NOMO-1 treated with dmso at 0.1 percent for 144 hours (cell line): ENCODE data around the gene OOSP3.
"Not testable (repeated sequence)": the region's sequence is repeated elsewhere in the genome, so short reads cannot be mapped to it uniquely, and the experiment has no call there.

Experiments used
- DNase-seq: peaks from one replicate; lab custom pipeline; 2025; ENCODE audit not compliant: unreplicated experiment; lab: John Stamatoyannopoulos, UW

Gene OOSP3, protein sequence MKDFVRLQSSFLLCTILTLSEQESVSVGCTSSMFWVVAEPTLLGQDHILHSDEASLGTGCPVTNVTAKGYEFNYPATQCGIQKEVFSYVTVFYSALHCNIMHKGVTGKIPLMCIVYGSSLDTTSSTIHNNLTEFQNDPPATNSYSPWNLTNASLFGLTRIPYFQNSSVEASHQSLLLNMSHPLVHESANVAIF

GRCh38 chr11:59878575-59878974, at the start of gene OOSP3:
Gene OOSP3 (plus strand): TSS chr11:59878782. CDS start chr11:59878809, 27 bp downstream.
- no peak for DNase-seq

DNA sequence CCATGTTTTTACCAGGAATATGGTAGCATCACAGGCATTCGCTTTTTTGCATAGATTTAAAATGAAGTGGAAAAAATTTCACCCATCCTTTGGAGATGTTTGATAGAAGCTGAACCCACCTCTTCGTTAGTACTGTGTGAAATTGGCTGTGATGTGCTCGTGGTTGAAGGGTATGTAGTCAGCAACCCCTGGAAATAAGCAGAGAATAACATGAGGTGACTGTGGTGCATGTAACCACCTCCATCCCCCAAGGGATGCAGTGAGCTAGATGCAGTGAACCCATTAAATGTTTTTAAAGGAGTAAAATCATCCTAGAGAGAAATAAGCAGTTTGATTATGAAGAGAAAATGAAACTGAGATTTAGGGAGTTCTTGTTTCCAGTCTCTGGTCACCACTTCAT, 49.2 kb upstream of the OOSP3 start:
- no peak for DNase-seq

DNA sequence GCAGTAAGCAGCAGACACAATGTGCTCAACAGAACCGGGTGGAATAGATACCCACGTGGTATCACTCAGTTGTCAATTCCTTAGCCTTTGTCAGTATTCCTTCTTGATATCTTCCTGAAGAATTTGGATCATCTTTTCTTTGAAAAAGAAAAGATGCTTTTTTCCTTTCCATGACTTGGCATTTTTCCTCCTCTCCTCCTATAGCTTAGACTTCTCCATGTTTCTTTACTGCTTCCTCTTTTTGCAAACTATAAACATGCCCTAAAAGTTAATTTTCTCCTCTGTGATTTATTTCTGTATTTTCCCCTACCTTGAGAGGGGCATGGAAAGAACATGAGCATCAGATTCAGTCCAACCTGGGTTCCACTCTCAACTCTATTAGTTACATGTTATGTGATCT, 45.0 kb upstream of the OOSP3 start:
- DNase-seq = no peak

- DNase-seq = no peak
These were observed 39.0 kb upstream of the OOSP3 start for GRCh38 chr11:59839615-59840014.

- no peak for DNase-seq
These were observed 37.1 kb upstream of the OOSP3 start for GRCh38 chr11:59841514-59841913.

DNA sequence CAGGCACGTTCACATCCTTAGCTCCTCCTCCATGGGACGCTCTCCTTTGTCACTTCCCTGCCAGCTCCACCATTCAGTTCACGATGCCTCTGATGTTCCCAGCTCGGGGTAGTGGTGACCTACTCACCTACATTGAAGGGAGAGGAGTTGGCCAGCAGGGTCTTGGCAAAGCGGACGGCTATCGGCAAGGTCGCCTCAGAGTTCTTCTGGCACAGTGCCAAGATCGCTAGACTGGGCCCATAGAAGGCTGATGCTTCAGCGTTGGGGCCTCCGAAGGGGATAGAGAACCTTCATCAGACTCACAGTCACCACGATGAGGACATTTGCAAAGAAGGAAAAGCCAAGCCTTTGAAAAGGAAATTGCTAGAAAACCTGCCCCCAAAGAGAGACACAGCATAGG, 36.3 kb upstream of the OOSP3 start:
- no peak for DNase-seq

GRCh38 chr11:59845399-59845798, 33.2 kb upstream of the OOSP3 start, which contains the start of gene CBLIF:
Gene CBLIF (minus strand): TSS chr11:59845499. CDS start chr11:59845453, 46 bp downstream.
- DNase-seq = no peak

DNA sequence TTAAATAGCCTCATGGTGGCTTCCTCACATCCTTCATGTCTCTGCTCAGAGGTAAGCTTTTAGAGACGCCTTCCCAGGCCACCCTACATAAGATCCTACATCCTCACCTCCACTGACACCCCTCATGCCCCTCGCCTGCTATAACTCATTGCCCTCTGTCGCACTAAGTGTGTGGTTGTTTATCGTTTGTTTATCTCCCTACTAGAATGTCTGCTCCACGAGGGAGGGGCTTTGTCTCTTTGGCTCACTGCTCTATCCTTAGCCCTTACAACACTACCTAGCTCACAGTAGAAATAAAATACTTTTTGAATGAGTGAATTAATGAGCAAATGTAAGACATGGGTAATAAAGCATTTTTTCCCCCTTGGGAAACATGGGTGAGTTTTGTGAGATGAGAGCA, 32.0 kb upstream of the OOSP3 start:
- no peak for DNase-seq

GRCh38 chr11:59847626-59848025, 31.0 kb upstream of the OOSP3 start:
- no peak for DNase-seq

DNA sequence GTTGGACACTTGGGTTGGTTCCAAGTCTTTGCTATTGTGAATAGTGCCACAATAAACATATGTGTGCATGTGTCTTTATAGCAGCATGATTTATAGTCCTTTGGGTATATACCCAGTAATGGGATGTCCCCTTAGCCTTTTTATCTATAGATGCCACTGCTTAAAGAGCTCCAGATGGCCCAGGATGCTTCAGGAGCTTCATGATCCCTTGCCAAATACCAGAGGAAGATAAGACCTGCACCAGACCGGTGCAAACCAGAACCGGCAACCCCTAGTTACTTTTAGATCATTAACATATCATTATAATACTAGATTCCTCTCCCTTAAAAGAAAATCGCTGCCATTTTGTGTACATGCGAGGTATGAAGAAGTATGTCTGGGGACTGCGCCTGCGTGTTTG, 30.1 kb upstream of the OOSP3 start:
- not testable (repeated sequence) for DNase-seq

DNA sequence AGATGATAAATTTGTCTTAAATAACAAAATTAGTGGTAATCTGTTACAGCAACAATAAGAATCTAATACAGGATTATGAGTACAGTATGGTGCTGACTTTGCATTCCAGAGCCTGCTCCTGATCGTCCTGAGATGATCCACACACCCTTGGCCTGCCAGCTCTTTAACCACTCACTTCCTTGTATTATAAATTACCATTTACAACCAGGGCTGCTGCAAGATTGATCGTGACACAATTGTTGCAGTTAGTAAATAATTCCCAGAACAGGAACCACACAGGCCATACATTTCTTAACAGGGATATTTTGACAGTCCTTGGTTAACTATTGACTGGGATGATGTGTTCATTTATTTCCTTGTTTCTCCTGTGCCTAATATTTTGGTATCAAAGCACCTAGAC, 29.5 kb upstream of the OOSP3 start:
- DNase-seq = peak; percentile 7

DNA sequence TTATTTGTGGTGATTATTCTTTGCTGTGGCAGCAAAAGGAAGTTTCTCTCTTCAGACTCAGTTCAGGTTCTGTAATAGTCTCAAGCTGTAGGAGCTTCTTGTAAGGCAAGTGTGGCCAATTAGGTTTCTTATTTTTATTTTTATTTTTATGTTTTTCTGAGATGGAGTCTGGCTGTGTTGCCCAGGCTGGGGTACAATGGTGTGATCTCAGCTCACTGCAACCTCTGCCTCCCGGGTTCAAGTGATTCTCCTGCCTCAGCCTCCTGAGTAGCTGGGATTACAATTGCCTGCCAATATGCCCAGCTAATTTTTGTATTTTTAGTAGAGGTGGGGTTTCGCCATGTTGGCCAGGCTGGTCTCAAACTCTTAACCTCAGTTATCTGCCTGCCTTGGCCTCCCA, 29.0 kb upstream of the OOSP3 start:
- DNase-seq = not testable (repeated sequence)

- DNase-seq = not testable (repeated sequence)
These were observed 27.2 kb upstream of the OOSP3 start for GRCh38 chr11:59851416-59851815.

DNA sequence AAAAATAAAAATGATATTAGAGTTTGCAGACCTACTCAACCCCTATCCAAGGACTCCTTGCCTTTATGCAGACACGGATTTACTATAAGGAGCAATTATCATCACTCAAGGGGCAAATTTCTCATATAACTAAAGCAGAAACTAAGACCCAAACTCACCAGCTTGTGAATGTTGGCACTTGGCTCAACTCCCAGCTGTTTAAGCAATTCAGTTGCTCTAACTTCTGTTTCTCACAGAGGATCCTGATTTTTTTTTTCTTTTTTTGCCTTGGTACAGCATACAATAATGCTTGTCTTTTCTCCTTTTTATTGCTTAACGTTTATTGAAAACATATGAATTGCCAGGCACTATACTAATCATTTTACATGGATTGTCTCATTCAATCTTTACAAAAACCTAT, 23.7 kb upstream of the OOSP3 start:
- no peak for DNase-seq

GRCh38 chr11:59857439-59858434, 20.8 kb upstream of the OOSP3 start:
- no peak for DNase-seq

GRCh38 chr11:59859673-59860072, 18.9 kb upstream of the OOSP3 start:
- peak; percentile 2 for DNase-seq

DNA sequence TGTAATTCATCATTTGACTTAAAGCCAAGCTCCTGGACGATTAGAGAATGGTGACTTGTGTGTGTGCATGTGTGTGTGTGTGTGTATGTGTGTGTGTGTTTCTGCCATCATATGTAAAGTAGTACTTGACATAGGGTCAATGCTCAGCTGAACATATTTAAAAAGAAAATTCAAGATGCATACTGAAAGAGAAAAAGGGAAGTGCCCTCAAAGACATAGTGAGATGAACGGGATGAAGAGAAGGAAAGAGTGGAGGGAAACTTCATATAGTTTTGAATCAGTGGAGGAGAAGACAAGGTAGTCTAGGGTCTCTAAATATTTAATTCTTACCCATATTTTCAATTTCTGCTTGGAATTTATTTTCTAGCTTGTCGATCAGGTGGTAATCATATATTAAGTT, 16.3 kb upstream of the OOSP3 start:
- no peak for DNase-seq

GRCh38 chr11:59865031-59865430, 13.6 kb upstream of the OOSP3 start:
- DNase-seq = no peak

DNA sequence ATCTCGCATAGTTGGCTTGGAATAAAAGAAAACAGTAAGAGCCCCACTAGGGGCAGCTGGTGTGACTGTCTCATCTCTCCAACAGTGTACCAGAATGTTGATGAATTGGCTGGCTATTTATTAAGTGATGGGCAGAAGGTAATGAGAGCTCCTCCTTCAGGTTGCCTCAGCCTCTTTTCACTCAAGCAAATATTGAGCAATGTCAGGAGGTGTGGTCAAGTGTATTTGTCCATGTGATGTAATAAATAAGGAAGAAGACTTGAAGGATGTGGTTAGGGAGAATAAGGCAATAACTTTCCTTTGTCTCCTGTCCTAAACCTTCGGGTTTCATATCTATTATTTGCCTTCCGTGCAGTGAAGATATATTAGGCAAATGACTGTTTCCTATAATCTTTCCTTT, 12.2 kb upstream of the OOSP3 start, which contains the start of gene TCN1:
TSS of gene TCN1 (minus strand) at position 91 of the 400 bp plus-strand sequence. CDS start at position 74, 17 bp downstream.
- DNase-seq = peak; percentile 78

DNA sequence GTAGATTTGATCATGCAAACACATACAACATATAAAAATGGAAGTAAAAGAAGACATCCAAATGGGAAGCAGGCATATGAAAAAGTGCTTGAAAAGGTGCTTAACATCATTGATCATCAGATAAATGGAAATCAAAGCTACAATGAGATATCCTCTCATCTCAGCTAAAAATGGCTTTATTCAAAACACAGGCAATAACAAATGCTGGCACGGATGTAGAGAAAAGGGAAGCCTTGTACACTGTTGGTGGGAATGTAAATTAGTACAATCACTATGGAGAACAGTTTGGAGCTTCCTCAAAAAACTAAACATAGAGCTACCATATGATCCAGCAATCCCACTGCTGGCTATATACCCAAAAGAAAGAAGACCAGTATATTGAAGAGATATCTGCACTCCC, 11.7 kb upstream of the OOSP3 start:
- no peak for DNase-seq

DNA sequence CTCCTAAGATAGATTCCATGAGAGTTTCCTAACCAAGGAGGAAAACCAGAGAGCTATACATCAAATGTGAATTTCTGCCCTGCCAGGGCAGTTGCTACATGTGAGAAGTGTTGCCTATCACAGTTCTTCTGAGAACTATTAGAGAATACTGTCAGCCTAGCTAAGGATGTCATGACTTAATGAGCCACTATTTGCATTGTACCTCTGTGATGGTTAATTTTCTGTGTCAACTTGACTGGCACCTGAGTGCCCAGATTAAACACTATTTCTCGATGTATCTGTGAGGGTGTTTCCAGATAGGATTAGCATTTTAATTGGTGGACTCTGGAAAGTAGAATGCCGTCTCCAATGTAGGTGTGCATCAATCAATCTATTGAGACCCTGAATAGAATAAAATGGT, 10.6 kb upstream of the OOSP3 start:
- no peak for DNase-seq

GRCh38 chr11:59872076-59872475, 6.5 kb upstream of the OOSP3 start:
- DNase-seq = no peak
